Neural cell (in vitro differentiated cells): ENCODE measurements around the gene GPSM1. TPM values are rescaled to one million over a fixed set of nuclear protein-coding genes. Genes with fewer than 3 reads are reported as not detected.

Experiments
- H2AFZ ChIP-seq: fragments of 200-600, 300-800 bp; sonication (generic), shearing (Covaris generic); 2 replicates; pipeline ENCODE4 v1.6.0; 2014; ENCODE audit warnings: low read depth, mild to moderate bottlenecking, antibody characterized with exemption, low read length, moderate library complexity
- H3F3A ChIP-seq: fragments of 200-600 bp; shearing (Covaris generic); 2 replicates; pipeline ENCODE4 v1.6.1; 2016; ENCODE audit warnings: mild to moderate bottlenecking, moderate library complexity, mixed read lengths, antibody characterized with exemption, low read length; ENCODE audit not compliant: insufficient read depth, poor library complexity, severe bottlenecking
- H3K27ac ChIP-seq: fragments of 200-600, 300-800 bp; sonication (generic), shearing (Covaris generic); 2 replicates; pipeline ENCODE4 v1.5.1; 2014; ENCODE audit warnings: mild to moderate bottlenecking, low read length, moderate library complexity
- H3K27me3 ChIP-seq: fragments of 300-800, 200-600 bp; sonication (generic), shearing (Covaris generic); 2 replicates; pipeline ENCODE4 v1.6.0; 2014; ENCODE audit warnings: mild to moderate bottlenecking, low read depth, low read length, moderate library complexity; ENCODE audit not compliant: insufficient read depth
- H3K36me3 ChIP-seq: fragments of 300-800, 200-600 bp; sonication (generic), shearing (Covaris generic); 2 replicates; pipeline ENCODE4 v1.5.1; 2014; ENCODE audit warnings: mild to moderate bottlenecking, antibody characterized with exemption, low read length, moderate library complexity; ENCODE audit not compliant: insufficient read depth
- H3K4me2 ChIP-seq: fragments of 300-800, 200-600 bp; sonication (generic), shearing (Covaris generic); 2 replicates; pipeline ENCODE4 v1.6.0; 2014; ENCODE audit warnings: mild to moderate bottlenecking, low read length
- H3K4me3 ChIP-seq: fragments of 300-800, 200-600 bp; sonication (generic), shearing (Covaris generic); 2 replicates; pipeline ENCODE4 v1.5.1; 2014; ENCODE audit warnings: mild to moderate bottlenecking, low read length, moderate library complexity
- H3K79me2 ChIP-seq: fragments of 200-600 bp; shearing (Covaris generic); replicated peaks from 2 replicates; pipeline ENCODE4 v1.6.0; 2014; ENCODE audit warnings: mild to moderate bottlenecking, low read length, moderate library complexity; ENCODE audit not compliant: insufficient read depth
- H3K9ac ChIP-seq: fragments of 300-800, 200-600 bp; sonication (generic), shearing (Covaris generic); 2 replicates; pipeline ENCODE4 v1.6.1; 2016; ENCODE audit warnings: mild to moderate bottlenecking, low read length, mixed read lengths
- H3K9me2 ChIP-seq: fragments of 200-600 bp; shearing (Covaris generic); 2 replicates; pipeline ENCODE4 v1.6.1; 2016; ENCODE audit warnings: mild to moderate bottlenecking, low read length, mixed read lengths; ENCODE audit not compliant: insufficient read depth
- H3K9me3 ChIP-seq: fragments of 200-600, 300-800 bp; sonication (generic), shearing (Covaris generic); 2 replicates; pipeline ENCODE4 v1.6.1; 2016; ENCODE audit warnings: mild to moderate bottlenecking, mixed run types, low read length, moderate library complexity, mixed read lengths
- H4K20me1 ChIP-seq: fragments of 200-600 bp; shearing (Covaris generic); 2 replicates; pipeline ENCODE4 v1.6.1; 2016; ENCODE audit warnings: mild to moderate bottlenecking, mixed run types; ENCODE audit not compliant: insufficient read depth
- EP300 ChIP-seq: fragments of 450-650 bp; conservative IDR thresholded peaks from 2 replicates; pipeline ENCODE4 v1.6.1; 2014; ENCODE audit warnings: antibody characterized with exemption, mild to moderate bottlenecking, moderate library complexity; ENCODE audit not compliant: poor library complexity, severe bottlenecking
- EZH2 ChIP-seq: fragments of 200-600, 300-800 bp; shearing (Covaris generic), sonication (generic); IDR thresholded peaks from 2 replicates; pipeline ENCODE4 v1.6.1; 2014; ENCODE audit warnings: antibody characterized with exemption, low read length, borderline replicate concordance, mild to moderate bottlenecking; ENCODE audit not compliant: insufficient read depth, poor library complexity, severe bottlenecking
- MXI1 ChIP-seq: fragments of 450-650 bp; conservative IDR thresholded peaks from 2 replicates; pipeline ENCODE4 v1.6.1; 2014; ENCODE audit warnings: antibody characterized with exemption, mild to moderate bottlenecking; ENCODE audit not compliant: poor library complexity, severe bottlenecking
- POLR2AphosphoS5 ChIP-seq: IDR thresholded peaks from 2 replicates; pipeline ENCODE4 v1.6.1; 2012
- RAD21 ChIP-seq: fragments of 450-650 bp; conservative IDR thresholded peaks from 2 replicates; pipeline ENCODE4 v1.6.1; 2014; ENCODE audit warnings: antibody characterized with exemption, mild to moderate bottlenecking, moderate library complexity
- SMC3 ChIP-seq: fragments of 450-650 bp; conservative IDR thresholded peaks from 2 replicates; pipeline ENCODE4 v1.6.1; 2014; ENCODE audit warnings: antibody characterized with exemption, mild to moderate bottlenecking, moderate library complexity; ENCODE audit not compliant: poor library complexity
- TAF1 ChIP-seq: IDR thresholded peaks from 2 replicates; pipeline ENCODE4 v1.6.1; 2012; ENCODE audit warnings: low read depth
- polyA plus RNA-seq: library from polyadenylated mRNA; depleted of rRNA; stranded (reverse); fragments of >200 nt; gene quantifications from 2 replicates; pipeline ENCODE4 v1.2.3, GENCODE V29; 2014
- TF ChIP-seq, protein P1 (sequence below): fragments of 450-650 bp; IDR thresholded peaks from 2 replicates; pipeline ENCODE4 v1.5.1; 2014; ENCODE audit warnings: antibody characterized with exemption, mild to moderate bottlenecking, moderate library complexity; ENCODE audit not compliant: poor library complexity, severe bottlenecking
- TF ChIP-seq, protein P2 (sequence below): IDR thresholded peaks from 2 replicates; pipeline ENCODE4 v1.6.1; 2012; ENCODE audit warnings: borderline replicate concordance

The GPSM1 gene
- polyA plus RNA-seq, 1 donor from 2014 or later, result 117 TPM

DNA sequence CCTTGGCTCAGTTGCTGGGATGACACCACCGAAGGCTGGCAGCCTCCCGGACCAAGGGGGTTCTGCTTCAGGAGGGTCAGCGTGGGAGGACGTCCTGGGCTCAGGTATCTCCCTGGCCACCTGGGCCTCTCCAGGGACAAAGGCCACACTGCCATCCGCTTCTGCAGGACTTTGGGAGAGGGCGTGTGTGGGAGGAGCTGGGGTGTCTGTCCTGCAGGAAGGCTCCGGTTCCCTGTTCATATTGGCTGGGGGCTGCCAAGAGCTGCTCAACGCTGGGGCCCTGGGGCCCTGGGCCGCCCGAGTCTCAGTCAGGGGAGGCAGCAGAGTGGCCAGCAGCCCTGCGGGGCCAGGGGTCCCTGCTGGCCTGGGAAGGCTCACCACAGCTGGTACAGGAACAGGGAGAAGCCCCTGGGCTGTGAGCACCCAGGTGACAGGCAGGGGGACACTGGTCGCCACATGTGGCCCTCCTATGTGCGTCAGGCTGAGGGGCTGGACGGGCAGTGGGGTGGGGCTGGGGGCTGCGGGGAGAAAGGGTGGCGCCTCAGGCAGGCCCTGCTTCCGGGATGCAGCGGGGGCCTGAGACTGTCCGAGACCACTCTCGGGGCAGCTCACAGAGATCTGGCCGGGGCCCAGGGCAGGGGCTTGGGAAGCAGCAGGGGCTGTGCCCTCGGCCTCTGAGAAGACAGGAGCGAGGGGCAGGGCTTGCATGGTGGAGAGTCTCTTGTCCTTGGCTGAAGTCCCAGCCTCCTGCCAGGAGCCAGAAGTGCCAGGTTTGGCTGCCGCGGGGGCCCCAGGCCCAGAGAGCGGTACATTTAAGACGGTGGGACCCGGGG lies 51.0 kb downstream of the GPSM1 start:
- Histone ChIP-seq H3K79me2 (no peaks in the 10 kb centered on the region), H3K9me3 (no peaks in the 10 kb centered on the region), H4K20me1 (no peaks in the 10 kb centered on the region), H3K4me2 (no peak overlapping the region), H3K36me3 (no peaks in the 10 kb centered on the region), H3K27me3 (no peaks in the 10 kb centered on the region), H3K27ac (no peak overlapping the region), H3K9ac (no peak overlapping the region), H2AFZ (no peak overlapping the region), H3F3A (no peaks in the 10 kb centered on the region), H3K9me2 (no peaks in the 10 kb centered on the region), H3K4me3 (no peak overlapping the region)
- TF ChIP-seq MXI1, result no peak
- TF ChIP-seq EP300, result no peak
- TF ChIP-seq, protein P1, sequence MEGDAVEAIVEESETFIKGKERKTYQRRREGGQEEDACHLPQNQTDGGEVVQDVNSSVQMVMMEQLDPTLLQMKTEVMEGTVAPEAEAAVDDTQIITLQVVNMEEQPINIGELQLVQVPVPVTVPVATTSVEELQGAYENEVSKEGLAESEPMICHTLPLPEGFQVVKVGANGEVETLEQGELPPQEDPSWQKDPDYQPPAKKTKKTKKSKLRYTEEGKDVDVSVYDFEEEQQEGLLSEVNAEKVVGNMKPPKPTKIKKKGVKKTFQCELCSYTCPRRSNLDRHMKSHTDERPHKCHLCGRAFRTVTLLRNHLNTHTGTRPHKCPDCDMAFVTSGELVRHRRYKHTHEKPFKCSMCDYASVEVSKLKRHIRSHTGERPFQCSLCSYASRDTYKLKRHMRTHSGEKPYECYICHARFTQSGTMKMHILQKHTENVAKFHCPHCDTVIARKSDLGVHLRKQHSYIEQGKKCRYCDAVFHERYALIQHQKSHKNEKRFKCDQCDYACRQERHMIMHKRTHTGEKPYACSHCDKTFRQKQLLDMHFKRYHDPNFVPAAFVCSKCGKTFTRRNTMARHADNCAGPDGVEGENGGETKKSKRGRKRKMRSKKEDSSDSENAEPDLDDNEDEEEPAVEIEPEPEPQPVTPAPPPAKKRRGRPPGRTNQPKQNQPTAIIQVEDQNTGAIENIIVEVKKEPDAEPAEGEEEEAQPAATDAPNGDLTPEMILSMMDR, result no peak
- TF ChIP-seq SMC3, result no peak
- TF ChIP-seq, protein P2, sequence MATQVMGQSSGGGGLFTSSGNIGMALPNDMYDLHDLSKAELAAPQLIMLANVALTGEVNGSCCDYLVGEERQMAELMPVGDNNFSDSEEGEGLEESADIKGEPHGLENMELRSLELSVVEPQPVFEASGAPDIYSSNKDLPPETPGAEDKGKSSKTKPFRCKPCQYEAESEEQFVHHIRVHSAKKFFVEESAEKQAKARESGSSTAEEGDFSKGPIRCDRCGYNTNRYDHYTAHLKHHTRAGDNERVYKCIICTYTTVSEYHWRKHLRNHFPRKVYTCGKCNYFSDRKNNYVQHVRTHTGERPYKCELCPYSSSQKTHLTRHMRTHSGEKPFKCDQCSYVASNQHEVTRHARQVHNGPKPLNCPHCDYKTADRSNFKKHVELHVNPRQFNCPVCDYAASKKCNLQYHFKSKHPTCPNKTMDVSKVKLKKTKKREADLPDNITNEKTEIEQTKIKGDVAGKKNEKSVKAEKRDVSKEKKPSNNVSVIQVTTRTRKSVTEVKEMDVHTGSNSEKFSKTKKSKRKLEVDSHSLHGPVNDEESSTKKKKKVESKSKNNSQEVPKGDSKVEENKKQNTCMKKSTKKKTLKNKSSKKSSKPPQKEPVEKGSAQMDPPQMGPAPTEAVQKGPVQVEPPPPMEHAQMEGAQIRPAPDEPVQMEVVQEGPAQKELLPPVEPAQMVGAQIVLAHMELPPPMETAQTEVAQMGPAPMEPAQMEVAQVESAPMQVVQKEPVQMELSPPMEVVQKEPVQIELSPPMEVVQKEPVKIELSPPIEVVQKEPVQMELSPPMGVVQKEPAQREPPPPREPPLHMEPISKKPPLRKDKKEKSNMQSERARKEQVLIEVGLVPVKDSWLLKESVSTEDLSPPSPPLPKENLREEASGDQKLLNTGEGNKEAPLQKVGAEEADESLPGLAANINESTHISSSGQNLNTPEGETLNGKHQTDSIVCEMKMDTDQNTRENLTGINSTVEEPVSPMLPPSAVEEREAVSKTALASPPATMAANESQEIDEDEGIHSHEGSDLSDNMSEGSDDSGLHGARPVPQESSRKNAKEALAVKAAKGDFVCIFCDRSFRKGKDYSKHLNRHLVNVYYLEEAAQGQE, result no peak
- TF ChIP-seq POLR2AphosphoS5, result no peak
- TF ChIP-seq TAF1, result no peak
- TF ChIP-seq RAD21, result no peak
- TF ChIP-seq EZH2, result no peak

DNA sequence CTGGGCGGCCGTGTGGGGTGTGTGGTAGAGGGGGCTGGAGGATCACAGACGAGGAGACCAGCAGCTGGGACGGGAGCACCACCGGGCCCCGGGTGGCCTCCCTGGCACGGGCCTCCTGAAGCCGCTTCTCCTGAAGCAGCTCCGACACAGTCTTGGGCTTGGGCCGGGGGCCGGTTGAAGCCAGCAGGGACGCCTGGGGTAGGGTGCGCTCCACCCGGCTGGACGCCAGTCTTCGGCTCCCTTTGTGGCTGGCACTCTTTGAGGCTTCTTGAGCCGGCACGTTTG lies 51.6 kb downstream of the GPSM1 start:
- no peaks in the 10 kb centered on the region for H4K20me1 ChIP-seq
- H3K9me2 ChIP-seq, result no peaks in the 10 kb centered on the region
- no peaks in the 10 kb centered on the region for H3K79me2 ChIP-seq
- H3K27ac ChIP-seq, result no peak overlapping the region
- H3F3A ChIP-seq, result no peaks in the 10 kb centered on the region
- H3K27me3 ChIP-seq, result no peaks in the 10 kb centered on the region
- no peak overlapping the region for H2AFZ ChIP-seq
- no peak overlapping the region for H3K4me3 ChIP-seq
- no peaks in the 10 kb centered on the region for H3K36me3 ChIP-seq
- H3K9me3 ChIP-seq, result no peaks in the 10 kb centered on the region
- no peak overlapping the region for H3K9ac ChIP-seq
- no peak overlapping the region for H3K4me2 ChIP-seq
- no peak for TF ChIP-seq POLR2AphosphoS5
- TF ChIP-seq, protein P2, result no peak
- no peak for TF ChIP-seq RAD21
- TF ChIP-seq SMC3, result no peak
- no peak for TF ChIP-seq TAF1
- TF ChIP-seq EP300, result no peak
- no peak for TF ChIP-seq MXI1
- TF ChIP-seq, protein P1, result no peak
- TF ChIP-seq EZH2, result no peak
